CD4-positive, alpha-beta T cell treated with Interleukin-1 beta for 1 hour (primary cell): ENCODE results near the gene XPNPEP3.
"Not testable (repeated sequence)": the region's sequence is repeated elsewhere in the genome, so short reads cannot be mapped to it uniquely, and the experiment has no call there.

Experiments
- DNase-seq, 2 donors: peaks; one replicate each; pipeline ENCODE4 v3.0.0-alpha.2; 2020 to 2022

Gene XPNPEP3

GRCh38 chr22:40856513-40857308 lies at the start of gene XPNPEP3, which contains the start of gene ST13:
TSS of gene XPNPEP3 (plus strand) at chr22:40857148. CDS start at chr22:40857182, 34 bp downstream.
TSS of gene ST13 (minus strand) at chr22:40856639. CDS start at chr22:40856540, 99 bp downstream.
- DNase-seq = peak; percentile 96 to 97

DNA sequence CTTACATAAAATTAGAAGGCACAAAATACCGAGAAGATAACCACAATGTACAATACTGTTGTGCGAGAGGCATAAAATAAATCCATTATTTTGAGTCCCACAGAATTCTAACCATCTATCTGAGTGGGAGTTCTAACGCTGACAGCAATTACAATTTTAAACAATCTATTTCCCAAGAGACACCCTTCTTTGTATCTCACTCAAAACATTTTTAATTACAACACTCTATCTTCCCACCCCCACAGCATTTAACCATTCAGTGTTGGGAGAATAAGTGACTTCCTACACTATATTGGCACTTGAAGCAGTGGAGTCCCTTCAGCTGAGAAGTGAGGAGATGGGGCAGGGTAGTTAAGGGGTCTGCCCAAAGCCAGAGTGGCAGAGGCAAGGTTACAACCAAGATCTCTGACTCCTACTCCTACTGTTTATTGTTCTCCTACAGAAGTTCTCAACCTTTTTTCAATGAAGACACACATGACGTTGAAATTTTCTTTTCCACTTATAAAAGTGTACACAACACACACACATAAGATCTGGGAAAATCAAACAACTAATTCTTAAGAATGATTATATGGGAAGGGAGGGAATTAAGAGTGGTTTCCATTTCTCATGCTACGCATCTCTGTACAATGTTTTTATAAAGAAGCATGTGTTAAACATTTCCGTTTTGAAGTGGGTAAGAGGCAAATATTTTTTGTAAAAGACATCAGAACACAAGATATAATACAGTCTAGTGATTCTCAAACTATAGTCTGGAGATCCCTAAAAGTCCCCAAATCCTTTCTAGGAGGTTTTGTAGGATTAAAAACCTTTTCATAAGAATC lies 48.7 kb upstream of the XPNPEP3 start:
- no peak for DNase-seq

DNA sequence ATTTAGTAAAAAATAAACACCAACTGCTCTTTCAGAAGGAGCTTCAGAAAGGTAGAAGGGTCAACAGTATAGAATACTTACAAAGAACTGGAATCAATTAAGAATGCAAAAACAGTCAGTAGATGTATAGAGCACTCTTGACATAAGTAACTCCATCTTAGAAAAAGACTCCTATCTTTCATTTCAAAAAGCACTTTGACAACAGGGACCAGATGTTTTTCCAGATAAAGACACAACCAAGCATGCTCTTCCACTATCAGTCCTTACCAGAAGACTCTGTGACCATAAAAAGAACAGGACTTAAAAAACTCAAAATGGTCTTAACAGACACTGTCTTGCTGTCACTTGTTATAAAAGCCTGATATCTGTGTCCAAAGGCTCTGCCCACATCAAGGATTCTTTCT lies 43.0 kb upstream of the XPNPEP3 start:
- no peak for DNase-seq

DNA sequence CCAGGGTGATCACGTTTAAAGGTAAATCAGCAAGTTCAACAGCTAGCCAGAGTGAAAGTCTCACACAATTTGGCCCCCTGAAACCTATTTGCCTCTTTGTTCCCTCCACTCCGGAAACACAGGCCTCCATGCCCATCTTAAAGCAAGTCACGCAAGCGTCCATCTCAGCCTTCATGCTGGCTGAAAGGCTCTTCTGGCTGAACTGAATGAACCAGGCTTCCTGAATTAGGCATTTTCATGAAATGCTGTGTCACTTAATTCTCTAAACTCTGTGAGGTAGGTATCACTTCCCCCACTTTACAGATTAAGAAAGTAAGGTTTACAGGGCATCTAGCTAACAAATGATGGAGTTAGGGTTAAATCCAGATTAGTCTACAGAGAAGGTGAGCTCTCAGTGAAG lies 39.2 kb upstream of the XPNPEP3 start:
- DNase-seq = no peak

GRCh38 chr22:40818192-40818746 lies 38.7 kb upstream of the XPNPEP3 start:
- no peak for DNase-seq

- peak; percentile 85 to 87 for DNase-seq
Measured at GRCh38 chr22:40818747-40819598, 38.0 kb upstream of the XPNPEP3 start, which contains the start of gene SLC25A17. TSS of gene SLC25A17 (minus strand) at chr22:40819346. CDS start at chr22:40819248, 98 bp downstream.

- DNase-seq = no peak
Measured at GRCh38 chr22:40819599-40820140, 37.3 kb upstream of the XPNPEP3 start.

DNA sequence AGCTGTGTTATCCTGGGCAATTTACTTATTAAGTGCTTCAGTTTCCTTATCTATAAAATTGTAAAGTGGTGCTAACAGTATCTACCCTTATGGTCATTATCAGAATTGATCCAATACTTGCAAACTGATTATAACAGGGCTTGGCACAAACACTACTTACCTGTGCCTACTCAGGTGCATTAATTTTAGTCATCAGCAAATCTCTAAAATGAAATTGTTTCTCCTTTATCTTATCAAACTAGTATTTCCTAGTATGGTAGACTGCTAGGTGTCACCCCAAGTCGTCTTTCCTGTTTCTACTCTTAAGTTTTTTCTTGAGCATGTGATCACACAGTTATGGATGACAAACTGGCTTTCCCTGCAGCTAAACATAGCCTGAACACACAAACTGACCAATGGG lies 33.5 kb upstream of the XPNPEP3 start:
- no peak for DNase-seq

- DNase-seq = not testable (repeated sequence)
Measured at GRCh38 chr22:40826292-40826691, 30.7 kb upstream of the XPNPEP3 start.

GRCh38 chr22:40826984-40827741 lies 29.8 kb upstream of the XPNPEP3 start:
- no peak for DNase-seq

DNA sequence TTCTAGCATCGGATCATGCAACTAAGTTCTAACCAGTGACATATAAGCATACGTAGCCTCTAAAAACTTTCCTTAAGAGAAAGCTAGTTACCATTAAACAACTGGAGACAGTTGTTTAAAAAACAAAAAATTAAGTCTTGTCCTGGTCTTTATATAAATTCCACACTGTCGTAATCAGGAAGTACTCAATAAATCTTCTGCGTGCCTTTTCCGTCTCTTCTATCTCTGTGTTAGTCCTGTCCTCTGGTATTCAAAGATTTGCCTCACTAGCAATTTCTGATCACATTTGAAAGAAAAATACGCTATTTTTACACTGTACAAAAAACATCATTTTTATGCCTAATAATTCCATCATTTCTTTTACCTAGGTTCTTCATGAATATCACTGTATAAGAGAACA lies 27.8 kb upstream of the XPNPEP3 start:
- no peak for DNase-seq

- no peak for DNase-seq
Measured at GRCh38 chr22:40834619-40835018, 22.3 kb upstream of the XPNPEP3 start.

- DNase-seq = no peak
Measured at GRCh38 chr22:40838486-40838885, 18.5 kb upstream of the XPNPEP3 start.

- DNase-seq = no peak
Measured at GRCh38 chr22:40844951-40845350, 12.0 kb upstream of the XPNPEP3 start.

DNA sequence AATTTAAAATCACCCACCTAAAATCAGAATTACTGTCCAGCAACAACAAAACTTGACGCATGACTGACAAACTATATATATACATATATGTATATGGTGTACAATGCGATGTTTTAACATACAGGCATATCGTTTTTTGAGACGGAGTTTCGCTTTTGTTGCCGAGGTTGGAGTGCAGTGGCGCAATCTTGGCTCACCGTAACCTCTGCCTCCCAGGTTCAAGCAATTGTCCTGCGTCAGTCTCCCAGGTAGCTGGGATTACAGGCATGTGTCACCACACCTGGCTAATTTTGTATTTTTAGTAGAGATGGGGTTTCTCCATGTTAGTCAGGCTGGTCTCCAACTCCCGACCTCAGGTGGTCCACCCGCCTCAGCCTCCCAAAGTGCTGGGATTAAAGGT lies 11.1 kb upstream of the XPNPEP3 start:
- not testable (repeated sequence) for DNase-seq

DNA sequence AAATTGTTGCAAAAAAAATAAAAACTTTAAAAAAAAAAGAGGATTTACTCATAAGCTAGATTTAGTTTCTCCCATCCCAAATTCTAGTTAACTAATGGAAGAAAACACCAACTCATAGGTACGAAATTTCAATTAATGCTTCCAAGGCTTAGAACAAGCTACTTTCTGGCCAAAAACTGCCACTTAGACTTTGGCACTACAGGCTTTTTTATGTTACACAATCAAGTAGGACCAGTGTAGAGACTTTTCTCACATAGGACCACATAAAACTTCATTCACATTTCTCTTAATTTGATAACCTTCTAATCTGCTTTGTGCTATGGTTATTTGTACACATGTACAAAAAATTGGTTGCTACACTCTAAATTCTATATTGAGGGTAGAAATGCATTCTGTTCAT lies 3.6 kb upstream of the XPNPEP3 start:
- no peak for DNase-seq

DNA sequence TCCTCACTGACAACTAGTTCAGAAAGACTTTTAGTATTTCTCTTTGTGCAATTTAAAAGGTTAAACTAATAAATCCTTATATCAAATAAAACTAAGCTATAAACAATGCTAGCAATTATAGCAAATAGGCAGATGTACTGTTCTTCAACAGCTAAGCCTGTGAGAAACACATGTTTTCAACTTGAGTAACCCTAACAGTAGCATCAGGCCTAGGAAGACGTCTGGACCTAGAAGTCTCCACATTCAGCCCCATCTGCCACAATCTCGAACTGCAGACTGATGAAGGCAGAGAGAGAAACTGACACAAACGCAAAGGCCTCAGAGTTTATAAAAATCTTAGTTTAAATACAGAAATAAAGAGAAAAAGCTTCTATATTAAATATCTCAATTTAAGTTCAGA lies 3.0 kb upstream of the XPNPEP3 start:
- no peak for DNase-seq

DNA sequence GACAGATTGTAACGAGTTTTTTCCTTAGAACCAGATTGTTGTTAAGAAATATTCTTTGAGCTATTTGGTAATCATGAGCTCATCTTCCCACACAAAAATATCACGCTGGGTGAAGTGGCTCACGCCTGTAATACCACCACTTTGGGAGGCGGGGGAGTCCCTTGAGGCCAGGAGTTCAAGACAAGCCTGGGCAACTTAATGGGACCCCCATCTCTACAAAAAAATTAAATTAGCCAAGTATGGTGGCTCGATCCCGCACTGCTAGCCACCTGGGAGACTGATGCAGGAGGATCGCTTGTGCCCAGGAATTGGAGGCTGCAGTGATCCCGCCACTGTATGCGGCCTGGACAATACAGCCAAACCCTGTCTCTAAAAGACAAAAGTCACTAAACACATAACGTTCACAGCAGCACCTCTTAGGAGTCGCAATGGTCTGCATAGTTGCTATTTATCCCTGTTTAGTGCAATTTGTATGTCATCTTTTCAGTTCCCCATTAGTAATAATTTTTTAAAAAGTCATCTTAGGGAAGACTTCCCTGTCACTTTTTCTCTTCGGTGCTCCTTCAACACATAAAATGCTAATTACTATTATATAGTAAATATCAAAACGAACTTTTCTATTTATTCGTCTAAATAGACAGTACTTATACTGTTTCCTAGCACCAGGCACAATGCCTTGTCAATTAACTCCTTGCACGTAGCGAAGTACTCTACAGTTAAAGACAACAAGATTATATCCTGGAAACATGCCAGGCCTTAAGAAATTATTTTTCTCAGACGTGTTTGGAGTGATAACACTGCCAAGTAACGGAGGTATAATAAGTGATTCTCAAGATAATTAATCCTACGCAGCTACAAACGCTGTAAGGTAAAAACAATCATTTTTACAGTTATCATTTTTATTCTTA lies 1.6 kb upstream of the XPNPEP3 start:
- peak; percentile 7 to 11 for DNase-seq

GRCh38 chr22:40855979-40856512 lies 902 bp upstream of the XPNPEP3 start:
- DNase-seq = peak; percentile 13 to 44

- no peak for DNase-seq
Measured at GRCh38 chr22:40857309-40857855, 434 bp downstream of the XPNPEP3 start.
